Activated T-helper 17 cell treated with anti-CD3 and anti-CD28 coated beads, Interleukin-2, amount 50 U/mL, for 72 hours (primary cell): ENCODE measurements around the gene MCCD1. TPM values are rescaled to one million over a fixed set of nuclear protein-coding genes. Genes with fewer than 3 reads are reported as not detected.
"Not testable (repeated sequence)": the region's sequence is repeated elsewhere in the genome, so short reads cannot be mapped to it uniquely, and the experiment has no call there.

Experiments
- ATAC-seq: fragments of 150-1000 bp; cut with Tn5 transposase; replicated peaks from 2 replicates; pipeline ENCODE4 v1.10.0; 2021; ENCODE audit warnings: mild to moderate bottlenecking, moderate library complexity
- H3K27ac Mint-ChIP-seq: one replicate; pipeline ENCODE4 v1.8.0; 2022; ENCODE audit warnings: mixed read lengths
- H3K27me3 Mint-ChIP-seq: one replicate; pipeline ENCODE4 v1.8.0; 2022; ENCODE audit warnings: mixed read lengths
- H3K36me3 Mint-ChIP-seq: one replicate; pipeline ENCODE4 v1.8.0; 2022; ENCODE audit warnings: low read depth, mild to moderate bottlenecking, mixed read lengths
- H3K4me1 Mint-ChIP-seq: one replicate; pipeline ENCODE4 v1.8.0; 2022; ENCODE audit warnings: mixed read lengths
- H3K4me3 Mint-ChIP-seq: one replicate; pipeline ENCODE4 v1.8.0; 2022; ENCODE audit warnings: mild to moderate bottlenecking, mixed read lengths
- H3K9me3 Mint-ChIP-seq: one replicate; pipeline ENCODE4 v1.8.0; 2022; ENCODE audit warnings: mixed read lengths
- total RNA-seq, 2 donors: library from RNA; stranded (reverse); gene quantifications; one replicate each; pipeline ENCODE4 v1.2.3, GENCODE V29; 2022

MCCD1 gene
- total RNA-seq, 2 donors from 2014 or later, result not detected

- Mint-ChIP-seq H3K4me3 (no peak overlapping the region), H3K4me1 (peaks cover 21% of the 10 kb centered on the region), H3K9me3 (no peaks in the 10 kb centered on the region), H3K27me3 (no peaks in the 10 kb centered on the region), H3K36me3 (peaks cover 52% of the 10 kb centered on the region), H3K27ac (no peak overlapping the region)
- ATAC-seq, result no peak
Measured at GRCh38 chr6:31544676-31545075, 15.9 kb downstream of the MCCD1 start.

GRCh38 chr6:31545291-31545690 lies 16.5 kb downstream of the MCCD1 start:
- Mint-ChIP-seq H3K27ac (peak overlapping the region; percentile 7), H3K27me3 (no peaks in the 10 kb centered on the region), H3K36me3 (peaks cover 52% of the 10 kb centered on the region), H3K9me3 (no peaks in the 10 kb centered on the region), H3K4me3 (peak overlapping the region; percentile 88), H3K4me1 (peaks cover 15% of the 10 kb centered on the region)
- no peak for ATAC-seq

GRCh38 chr6:31546339-31546957 lies 17.7 kb downstream of the MCCD1 start, which contains the start of gene ATP6V1G2:
TSS of gene ATP6V1G2 (minus strand) at chr6:31546608. CDS start at chr6:31546559, 49 bp downstream.
- peak within 1 kb of the TSS; percentile 88 for H3K4me3 Mint-ChIP-seq
- peak; percentile 69 for ATAC-seq
- peaks cover 13% of the 10 kb centered on the region for H3K4me1 Mint-ChIP-seq
- H3K27me3 Mint-ChIP-seq, result no peaks in the 10 kb centered on the region
- no peaks in the 10 kb centered on the region for H3K9me3 Mint-ChIP-seq
- H3K27ac Mint-ChIP-seq, result peak within 1 kb of the TSS; percentile 87
- H3K36me3 Mint-ChIP-seq, result peaks cover 52% of the 10 kb centered on the region

GRCh38 chr6:31546958-31547726 lies 18.4 kb downstream of the MCCD1 start, which contains the start of gene NFKBIL1:
TSS of gene NFKBIL1 (plus strand) at chr6:31547608. CDS start at chr6:31547695, 87 bp downstream.
- H3K27ac Mint-ChIP-seq, result peak within 1 kb of the TSS; percentile 87
- peak within 1 kb of the TSS; percentile 88 for H3K4me3 Mint-ChIP-seq
- ATAC-seq, result peak; percentile 90
- no peaks in the 10 kb centered on the region for H3K9me3 Mint-ChIP-seq
- peaks cover 50% of the 10 kb centered on the region for H3K36me3 Mint-ChIP-seq
- no peaks in the 10 kb centered on the region for H3K27me3 Mint-ChIP-seq
- peaks cover 13% of the 10 kb centered on the region for H3K4me1 Mint-ChIP-seq

GRCh38 chr6:31547727-31548543 lies 19.2 kb downstream of the MCCD1 start:
- peaks cover 13% of the 10 kb centered on the region for H3K4me1 Mint-ChIP-seq
- no peaks in the 10 kb centered on the region for H3K27me3 Mint-ChIP-seq
- H3K36me3 Mint-ChIP-seq, result peaks cover 51% of the 10 kb centered on the region
- peak overlapping the region; percentile 88 for H3K4me3 Mint-ChIP-seq
- H3K9me3 Mint-ChIP-seq, result no peaks in the 10 kb centered on the region
- peak overlapping the region; percentile 87 for H3K27ac Mint-ChIP-seq
- no peak for ATAC-seq

- Mint-ChIP-seq H3K4me1 (peaks cover 13% of the 10 kb centered on the region), H3K27ac (no peak overlapping the region), H3K27me3 (no peaks in the 10 kb centered on the region)
Measured at GRCh38 chr6:31548544-31548873, 19.7 kb downstream of the MCCD1 start.

GRCh38 chr6:31551371-31551770 lies 22.6 kb downstream of the MCCD1 start:
- Mint-ChIP-seq H3K27ac (peak overlapping the region; percentile 20), H3K36me3 (peaks cover 68% of the 10 kb centered on the region), H3K4me3 (peak overlapping the region; percentile 62)
- not testable (repeated sequence) for H3K9me3 Mint-ChIP-seq, H3K27me3 Mint-ChIP-seq, H3K4me1 Mint-ChIP-seq
- ATAC-seq, result peak; percentile 27

More at GRCh38 chr6:31548544-31548873, 19.7 kb downstream of the MCCD1 start:
- Mint-ChIP-seq H3K36me3 (peaks cover 57% of the 10 kb centered on the region), H3K9me3 (no peaks in the 10 kb centered on the region), H3K4me3 (peak overlapping the region; percentile 88)
- ATAC-seq, result no peak

GRCh38 chr6:31556307-31556706 lies 27.5 kb downstream of the MCCD1 start:
- no peak for ATAC-seq
- no peaks in the 10 kb centered on the region for H3K27me3 Mint-ChIP-seq
- H3K9me3 Mint-ChIP-seq, result no peaks in the 10 kb centered on the region
- H3K4me3 Mint-ChIP-seq, result peak overlapping the region; percentile 65
- H3K4me1 Mint-ChIP-seq, result peaks cover 37% of the 10 kb centered on the region
- H3K27ac Mint-ChIP-seq, result peak overlapping the region; percentile 41
- peaks cover 74% of the 10 kb centered on the region for H3K36me3 Mint-ChIP-seq

- H3K4me1 Mint-ChIP-seq, result peaks cover 45% of the 10 kb centered on the region
- H3K4me3 Mint-ChIP-seq, result peak overlapping the region; percentile 65
- H3K27ac Mint-ChIP-seq, result peak overlapping the region; percentile 85
- no peak for ATAC-seq
- H3K9me3 Mint-ChIP-seq, result no peaks in the 10 kb centered on the region
- H3K27me3 Mint-ChIP-seq, result no peaks in the 10 kb centered on the region
- H3K36me3 Mint-ChIP-seq, result peaks cover 70% of the 10 kb centered on the region
Measured at GRCh38 chr6:31557443-31558317, 28.9 kb downstream of the MCCD1 start.

GRCh38 chr6:31558318-31558625 lies 29.5 kb downstream of the MCCD1 start:
- H3K4me3 Mint-ChIP-seq, result peak overlapping the region; percentile 65
- peaks cover 66% of the 10 kb centered on the region for H3K36me3 Mint-ChIP-seq
- H3K9me3 Mint-ChIP-seq, result no peaks in the 10 kb centered on the region
- ATAC-seq, result no peak
- H3K27ac Mint-ChIP-seq, result peak overlapping the region; percentile 85
- no peaks in the 10 kb centered on the region for H3K27me3 Mint-ChIP-seq
- peaks cover 50% of the 10 kb centered on the region for H3K4me1 Mint-ChIP-seq

- no peaks in the 10 kb centered on the region for H3K9me3 Mint-ChIP-seq
- H3K4me1 Mint-ChIP-seq, result peaks cover 54% of the 10 kb centered on the region
- peaks cover 68% of the 10 kb centered on the region for H3K36me3 Mint-ChIP-seq
- H3K27ac Mint-ChIP-seq, result peak overlapping the region; percentile 85
- peak overlapping the region; percentile 65 for H3K4me3 Mint-ChIP-seq
- H3K27me3 Mint-ChIP-seq, result no peaks in the 10 kb centered on the region
- ATAC-seq, result peak; percentile 59
Measured at GRCh38 chr6:31558631-31559500, 30.1 kb downstream of the MCCD1 start.

GRCh38 chr6:31559606-31559957 lies 30.8 kb downstream of the MCCD1 start:
- peak; percentile 18 for ATAC-seq
- H3K36me3 Mint-ChIP-seq, result peaks cover 65% of the 10 kb centered on the region

More at GRCh38 chr6:31559606-31559957, 30.8 kb downstream of the MCCD1 start:
- no peaks in the 10 kb centered on the region for H3K27me3 Mint-ChIP-seq
- H3K4me3 Mint-ChIP-seq, result peak overlapping the region; percentile 65
- peaks cover 55% of the 10 kb centered on the region for H3K4me1 Mint-ChIP-seq
- no peaks in the 10 kb centered on the region for H3K9me3 Mint-ChIP-seq
- H3K27ac Mint-ChIP-seq, result peak overlapping the region; percentile 85
